Activated CD8-positive, alpha-beta memory T cell treated with anti-CD3 and anti-CD28 coated beads for 36 hours (primary cell): ENCODE results near the gene CFAP299. TPM values are rescaled to one million over a fixed set of nuclear protein-coding genes. Genes with fewer than 3 reads are reported as not detected.
"Not testable (repeated sequence)": the region's sequence is repeated elsewhere in the genome, so short reads cannot be mapped to it uniquely, and the experiment has no call there.

Source experiments
- CTCF ChIA-PET: fragments of 350-600 bp; sonication (Branson Sonifier 250); formaldehyde crosslinking; loops from one replicate; lab custom pipeline; 2021; ENCODE audit warnings: antibody characterized with exemption; lab: Charles Lee
- POLR2A ChIA-PET: fragments of 350-600 bp; sonication (Branson Sonifier 250); formaldehyde crosslinking; loops from one replicate; lab custom pipeline; 2021; ENCODE audit warnings: antibody characterized with exemption; lab: Charles Lee
- total RNA-seq, 2 experiments: library from RNA; stranded (reverse); gene quantifications; one replicate each; pipeline ENCODE4 v1.2.3, GENCODE V29; 2021

Gene CFAP299
- total RNA-seq, 2 experiments from 2014 or later = not detected

- POLR2A ChIA-PET = no interaction called here
- CTCF ChIA-PET = no interaction called here
Observed at GRCh38 chr4:80751200-80751599, 415.7 kb downstream of the CFAP299 start.

GRCh38 chr4:80767944-80768343 lies 432.4 kb downstream of the CFAP299 start:
- ChIA-PET POLR2A (no interaction called here), CTCF (no interaction called here)

- ChIA-PET POLR2A (no interaction called here), CTCF (no interaction called here)
Observed at GRCh38 chr4:80776168-80776567, 440.6 kb downstream of the CFAP299 start.

- ChIA-PET CTCF (no interaction called here), POLR2A (no interaction called here)
Observed at GRCh38 chr4:80781431-80781830, 445.9 kb downstream of the CFAP299 start.

GRCh38 chr4:80787306-80787705 lies 451.8 kb downstream of the CFAP299 start:
- ChIA-PET CTCF (no interaction called here), POLR2A (no interaction called here)

GRCh38 chr4:80788798-80789197 lies 453.3 kb downstream of the CFAP299 start:
- CTCF ChIA-PET = no interaction called here
- POLR2A ChIA-PET = no interaction called here

- CTCF ChIA-PET = no interaction called here
- POLR2A ChIA-PET = no interaction called here
Observed at GRCh38 chr4:80790152-80790551, 454.6 kb downstream of the CFAP299 start.

GRCh38 chr4:80793660-80794059 lies 458.1 kb downstream of the CFAP299 start:
- POLR2A ChIA-PET, CTCF ChIA-PET: not testable (repeated sequence)

- POLR2A ChIA-PET = no interaction called here
- CTCF ChIA-PET = no interaction called here
Observed at GRCh38 chr4:80798082-80798481, 462.6 kb downstream of the CFAP299 start.

GRCh38 chr4:80800719-80801118 lies 465.2 kb downstream of the CFAP299 start:
- CTCF ChIA-PET, POLR2A ChIA-PET: not testable (repeated sequence)

GRCh38 chr4:80803337-80803736 lies 467.8 kb downstream of the CFAP299 start:
- CTCF ChIA-PET = no interaction called here
- POLR2A ChIA-PET = no interaction called here

- ChIA-PET CTCF (interaction anchor here (0.6 kb wide), 1 partner anchor 1598 kb away, joined by 4 read pairs; no protein-coding TSS in a partner anchor), POLR2A (no interaction called here)
Observed at GRCh38 chr4:80806472-80806871, 470.9 kb downstream of the CFAP299 start.

- ChIA-PET POLR2A (no interaction called here), CTCF (no interaction called here)
Observed at GRCh38 chr4:80809039-80809729, 473.7 kb downstream of the CFAP299 start.

- CTCF ChIA-PET = no interaction called here
Observed at GRCh38 chr4:80811406-80811805, 475.9 kb downstream of the CFAP299 start.

GRCh38 chr4:80812145-80812544 lies 476.6 kb downstream of the CFAP299 start:
- CTCF ChIA-PET = no interaction called here

More at GRCh38 chr4:80811406-80811805, 475.9 kb downstream of the CFAP299 start:
- POLR2A ChIA-PET = no interaction called here

GRCh38 chr4:80814266-80814665 lies 478.7 kb downstream of the CFAP299 start:
- ChIA-PET CTCF (no interaction called here), POLR2A (no interaction called here)

More at GRCh38 chr4:80812145-80812544, 476.6 kb downstream of the CFAP299 start:
- POLR2A ChIA-PET = no interaction called here

GRCh38 chr4:80831383-80832361 lies 496.1 kb downstream of the CFAP299 start:
- ChIA-PET POLR2A (no interaction called here), CTCF (no interaction called here)

GRCh38 chr4:80839281-80839680 lies 503.8 kb downstream of the CFAP299 start:
- CTCF ChIA-PET = no interaction called here

GRCh38 chr4:80839792-80840191 lies 504.3 kb downstream of the CFAP299 start:
- CTCF ChIA-PET = no interaction called here

More at GRCh38 chr4:80839281-80839680, 503.8 kb downstream of the CFAP299 start:
- POLR2A ChIA-PET = no interaction called here

GRCh38 chr4:80840396-80840795 lies 504.9 kb downstream of the CFAP299 start:
- ChIA-PET POLR2A (no interaction called here), CTCF (no interaction called here)

More at GRCh38 chr4:80839792-80840191, 504.3 kb downstream of the CFAP299 start:
- POLR2A ChIA-PET = no interaction called here
